ENCODE measurements around the gene HNRNPA2B1.
"Not testable (repeated sequence)": the region's sequence is repeated elsewhere in the genome, so short reads cannot be mapped to it uniquely, and the experiment has no call there.

Gene HNRNPA2B1

DNA sequence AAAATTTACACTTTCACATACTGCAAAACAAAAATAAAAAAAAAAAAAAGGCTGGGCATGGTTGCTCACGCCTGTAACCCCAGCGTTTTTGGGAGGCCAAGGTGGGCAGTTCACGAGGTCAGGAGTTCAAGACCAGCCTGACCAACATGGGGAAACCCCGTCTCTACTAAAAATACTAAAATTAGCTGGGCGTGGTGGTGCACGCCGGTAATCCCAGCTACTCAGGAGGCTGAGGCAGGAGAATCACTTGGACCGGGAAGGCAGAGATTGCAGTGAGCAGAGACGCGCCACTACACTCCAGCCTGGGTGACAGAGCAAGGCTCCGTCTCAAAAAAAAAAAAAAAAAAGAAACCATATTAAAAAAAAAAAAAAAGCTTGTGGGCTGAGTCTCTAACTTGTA, 5.8 kb downstream of the HNRNPA2B1 start:
- H3K27me3 Mint-ChIP-seq; H3K9me3 Mint-ChIP-seq; DNase-seq (ENCODE audit: low spot score in 2 of 2); ATAC-seq (replicated peaks; ENCODE audit: extremely low read depth, poor library complexity, severe bottlenecking): not testable (repeated sequence)
- Mint-ChIP-seq H3K27ac (ENCODE audit: low read depth) (peak overlapping the region; percentile 92), H3K4me3 (peak overlapping the region; percentile 100), H3K4me1 (peaks cover 82% of the 10 kb centered on the region), H3K36me3 (ENCODE audit: insufficient read depth) (peaks cover 98% of the 10 kb centered on the region)

DNA sequence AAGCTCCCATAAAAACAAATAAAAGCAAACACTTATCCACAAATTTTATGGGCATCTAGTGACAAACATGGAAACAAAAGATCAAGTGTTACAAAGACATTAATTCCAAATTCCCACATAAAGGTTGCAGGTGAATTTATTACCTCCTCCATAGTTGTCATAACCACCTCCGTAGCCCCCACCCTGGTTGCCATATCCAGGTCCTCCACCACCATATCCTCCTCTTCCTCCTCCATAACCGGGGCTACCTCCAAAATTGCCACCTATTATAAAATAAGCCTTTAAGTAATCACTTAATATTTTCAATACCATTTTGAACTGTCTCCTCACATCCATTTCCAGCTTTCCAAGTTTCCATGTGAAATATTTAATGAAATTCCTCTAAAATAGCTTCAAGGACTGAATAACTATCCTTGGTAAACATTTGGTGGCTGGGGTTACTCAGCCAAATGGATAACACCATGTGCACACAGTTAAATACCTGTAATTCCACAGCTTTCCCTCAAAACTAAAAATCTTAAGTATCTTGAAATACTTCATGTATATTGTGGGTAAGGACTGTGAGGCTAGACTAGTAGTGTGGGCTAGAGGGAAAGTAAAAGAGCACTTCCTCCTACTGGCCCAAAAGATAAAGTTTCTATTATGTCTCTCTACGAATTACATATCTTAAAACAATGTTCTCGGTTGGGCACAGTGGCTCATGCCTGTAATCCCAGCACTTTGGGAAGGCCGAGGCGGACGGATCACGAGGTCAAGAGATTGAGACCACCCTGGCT, 6.9 kb downstream of the HNRNPA2B1 start:
- Mint-ChIP-seq H3K9me3 (no peaks in the 10 kb centered on the region), H3K27me3 (no peaks in the 10 kb centered on the region), H3K4me1 (peaks cover 79% of the 10 kb centered on the region), H3K36me3 (ENCODE audit: insufficient read depth) (peaks cover 98% of the 10 kb centered on the region), H3K4me3 (peak overlapping the region; percentile 100), H3K27ac (ENCODE audit: low read depth) (peak overlapping the region; percentile 92)
- peak; percentile 38 for ATAC-seq (replicated peaks; ENCODE audit: extremely low read depth, poor library complexity, severe bottlenecking)
- DNase-seq (ENCODE audit: low spot score in 2 of 2), result no peak

DNA sequence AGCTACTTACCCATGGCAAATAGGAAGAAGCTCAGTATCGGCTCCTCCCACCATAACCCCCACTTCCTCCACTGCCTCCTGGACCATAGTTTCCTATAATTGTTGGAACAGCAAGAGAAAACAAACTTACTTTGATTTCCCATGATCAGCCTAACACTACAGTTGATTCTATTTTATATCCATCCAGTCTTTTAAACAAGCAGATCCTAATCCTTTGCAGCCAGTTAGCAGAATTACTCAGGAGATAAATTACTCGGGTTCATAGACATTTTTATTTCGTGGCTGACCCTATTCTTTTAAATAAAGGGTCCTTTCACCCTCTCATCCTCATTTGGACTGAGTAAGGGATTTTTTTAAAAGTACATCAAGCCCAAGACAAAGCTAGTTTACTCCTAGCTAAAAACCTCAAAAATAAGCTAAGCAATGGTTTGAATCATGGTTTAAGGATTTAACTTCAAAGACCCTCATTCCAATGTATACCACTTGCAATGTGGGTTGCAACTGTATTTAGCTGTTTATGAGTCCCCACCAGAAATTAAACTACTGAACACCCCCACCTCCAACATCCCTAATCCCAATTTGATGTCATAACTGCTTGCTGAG, 8.0 kb downstream of the HNRNPA2B1 start:
- no peak for ATAC-seq (replicated peaks; ENCODE audit: extremely low read depth, poor library complexity, severe bottlenecking)
- H3K27ac Mint-ChIP-seq (ENCODE audit: low read depth), result peak overlapping the region; percentile 92
- DNase-seq (ENCODE audit: low spot score in 2 of 2), result no peak
- peaks cover 99% of the 10 kb centered on the region for H3K36me3 Mint-ChIP-seq (ENCODE audit: insufficient read depth)
- H3K9me3 Mint-ChIP-seq, result no peaks in the 10 kb centered on the region
- H3K4me1 Mint-ChIP-seq, result peaks cover 88% of the 10 kb centered on the region
- H3K27me3 Mint-ChIP-seq, result no peaks in the 10 kb centered on the region
- H3K4me3 Mint-ChIP-seq, result peak overlapping the region; percentile 100

DNA sequence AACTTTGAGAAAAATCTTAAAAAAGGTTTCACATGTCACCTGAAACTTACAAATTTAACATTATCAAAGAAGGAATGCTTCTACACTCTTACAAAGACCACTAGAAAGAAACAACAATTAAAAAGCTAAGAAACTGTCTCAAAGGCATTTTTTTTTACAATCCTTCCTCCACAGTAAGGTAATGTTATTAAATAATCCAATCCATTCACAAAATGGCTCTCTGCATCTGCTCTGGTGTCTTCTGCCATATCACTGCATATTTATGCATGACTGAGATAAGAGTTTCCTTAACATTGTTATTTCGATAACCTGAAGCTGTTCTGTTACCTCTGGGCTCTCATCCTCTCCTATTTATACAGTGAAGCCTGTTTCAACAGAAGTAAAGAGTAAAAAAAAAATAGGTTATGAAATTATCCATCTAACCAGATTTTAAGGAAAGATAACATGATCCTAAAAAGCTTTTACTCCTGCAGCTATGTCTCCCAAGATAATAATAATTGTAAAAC, 8.5 kb downstream of the HNRNPA2B1 start:
- peak overlapping the region; percentile 100 for H3K4me3 Mint-ChIP-seq
- no peaks in the 10 kb centered on the region for H3K27me3 Mint-ChIP-seq
- ATAC-seq (replicated peaks; ENCODE audit: extremely low read depth, poor library complexity, severe bottlenecking) (no peak), DNase-seq (ENCODE audit: low spot score in 2 of 2) (no peak)
- H3K27ac Mint-ChIP-seq (ENCODE audit: low read depth), result peak overlapping the region; percentile 92
- peaks cover 88% of the 10 kb centered on the region for H3K4me1 Mint-ChIP-seq
- H3K9me3 Mint-ChIP-seq, result no peaks in the 10 kb centered on the region
- peaks cover 99% of the 10 kb centered on the region for H3K36me3 Mint-ChIP-seq (ENCODE audit: insufficient read depth)

DNA sequence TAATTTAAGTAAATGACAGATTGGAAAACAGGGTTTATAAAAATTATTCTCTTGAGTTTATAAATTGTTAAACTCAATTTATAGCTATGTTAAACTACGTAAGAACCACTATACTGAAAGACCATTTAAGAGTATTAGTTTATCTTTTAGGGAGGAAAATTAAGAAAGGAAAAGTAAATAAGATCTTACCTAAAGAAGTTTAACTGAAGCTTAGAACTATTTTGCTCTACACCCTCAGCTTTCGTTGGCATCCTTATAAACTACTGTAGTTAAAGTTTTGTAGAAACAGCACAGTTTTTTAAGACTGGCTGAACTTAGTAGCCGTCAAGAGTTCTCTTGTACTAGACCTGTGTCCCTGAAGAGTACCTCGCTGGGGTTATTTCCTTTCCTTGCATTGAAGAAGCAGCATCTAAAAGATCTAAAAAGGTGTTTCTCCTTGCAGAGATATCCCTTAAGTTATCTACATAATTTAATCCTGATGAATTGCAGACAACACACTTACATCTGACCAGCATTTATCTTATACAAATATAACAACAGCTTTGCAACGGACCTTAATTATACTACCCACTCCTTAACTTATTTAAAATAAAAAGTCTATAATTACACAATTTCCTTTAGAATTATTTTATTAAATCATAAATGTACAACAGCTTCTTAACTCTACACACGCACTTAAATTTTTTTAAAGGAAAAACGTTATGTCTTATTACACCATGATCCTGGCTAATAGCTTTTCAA, 9.1 kb downstream of the HNRNPA2B1 start:
- ATAC-seq (replicated peaks; ENCODE audit: extremely low read depth, poor library complexity, severe bottlenecking) (no peak), DNase-seq (ENCODE audit: low spot score in 2 of 2) (no peak)
- Mint-ChIP-seq H3K4me3 (peak overlapping the region; percentile 100), H3K4me1 (peaks cover 88% of the 10 kb centered on the region), H3K9me3 (no peaks in the 10 kb centered on the region), H3K36me3 (ENCODE audit: insufficient read depth) (peaks cover 96% of the 10 kb centered on the region), H3K27me3 (no peaks in the 10 kb centered on the region), H3K27ac (ENCODE audit: low read depth) (peak overlapping the region; percentile 92)

DNA sequence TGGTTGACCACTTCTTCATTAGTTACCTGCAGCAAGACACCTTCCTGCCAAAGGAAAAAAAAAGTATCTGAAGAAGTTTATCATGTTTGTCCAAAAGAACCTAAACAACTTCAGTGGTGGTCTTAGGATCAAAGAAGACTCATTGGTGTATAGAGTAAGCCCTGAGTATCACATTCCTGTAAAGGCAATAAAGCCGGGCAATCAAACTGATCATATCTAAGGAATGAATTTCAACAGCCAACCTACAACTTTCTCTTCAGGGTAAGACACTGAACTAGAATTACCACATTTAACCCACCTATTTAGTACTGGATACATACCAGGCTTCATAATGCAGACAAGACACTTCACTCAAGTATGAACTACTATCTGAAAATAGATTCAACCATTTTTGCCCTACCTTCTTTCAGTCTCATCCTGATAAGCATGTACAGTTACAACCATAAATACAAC, 10.1 kb downstream of the HNRNPA2B1 start:
- Mint-ChIP-seq H3K4me3 (peak overlapping the region; percentile 2), H3K9me3 (no peaks in the 10 kb centered on the region), H3K27me3 (no peaks in the 10 kb centered on the region), H3K27ac (ENCODE audit: low read depth) (peak overlapping the region; percentile 29), H3K4me1 (peaks cover 87% of the 10 kb centered on the region), H3K36me3 (ENCODE audit: insufficient read depth) (peaks cover 89% of the 10 kb centered on the region)
- no peak for DNase-seq (ENCODE audit: low spot score in 2 of 2)
- ATAC-seq (replicated peaks; ENCODE audit: extremely low read depth, poor library complexity, severe bottlenecking), result no peak

DNA sequence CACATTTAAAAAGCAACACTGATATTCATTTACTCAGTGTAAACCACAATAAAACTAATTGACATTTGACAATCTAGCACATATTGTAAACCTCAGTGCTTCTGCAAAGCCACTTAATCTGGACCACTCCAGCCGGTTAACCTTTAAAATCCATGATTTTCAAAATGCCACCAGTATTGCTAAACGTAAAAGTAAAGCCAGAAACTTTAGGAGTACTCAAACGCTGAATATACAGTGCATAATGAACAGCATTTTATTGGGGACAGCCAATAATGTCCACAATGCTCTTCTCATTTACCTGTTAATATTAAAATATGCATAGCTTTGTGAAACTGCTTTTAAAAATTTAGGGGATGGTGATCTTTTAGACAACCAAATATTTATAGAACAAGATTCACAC, 10.8 kb downstream of the HNRNPA2B1 start:
- H3K4me1 Mint-ChIP-seq, result peaks cover 88% of the 10 kb centered on the region
- peak overlapping the region; percentile 68 for H3K27ac Mint-ChIP-seq (ENCODE audit: low read depth)
- no peak for DNase-seq (ENCODE audit: low spot score in 2 of 2)
- ATAC-seq (replicated peaks; ENCODE audit: extremely low read depth, poor library complexity, severe bottlenecking), result no peak
- peaks cover 86% of the 10 kb centered on the region for H3K36me3 Mint-ChIP-seq (ENCODE audit: insufficient read depth)
- no peaks in the 10 kb centered on the region for H3K9me3 Mint-ChIP-seq
- no peaks in the 10 kb centered on the region for H3K27me3 Mint-ChIP-seq
- H3K4me3 Mint-ChIP-seq, result no peak overlapping the region

DNA sequence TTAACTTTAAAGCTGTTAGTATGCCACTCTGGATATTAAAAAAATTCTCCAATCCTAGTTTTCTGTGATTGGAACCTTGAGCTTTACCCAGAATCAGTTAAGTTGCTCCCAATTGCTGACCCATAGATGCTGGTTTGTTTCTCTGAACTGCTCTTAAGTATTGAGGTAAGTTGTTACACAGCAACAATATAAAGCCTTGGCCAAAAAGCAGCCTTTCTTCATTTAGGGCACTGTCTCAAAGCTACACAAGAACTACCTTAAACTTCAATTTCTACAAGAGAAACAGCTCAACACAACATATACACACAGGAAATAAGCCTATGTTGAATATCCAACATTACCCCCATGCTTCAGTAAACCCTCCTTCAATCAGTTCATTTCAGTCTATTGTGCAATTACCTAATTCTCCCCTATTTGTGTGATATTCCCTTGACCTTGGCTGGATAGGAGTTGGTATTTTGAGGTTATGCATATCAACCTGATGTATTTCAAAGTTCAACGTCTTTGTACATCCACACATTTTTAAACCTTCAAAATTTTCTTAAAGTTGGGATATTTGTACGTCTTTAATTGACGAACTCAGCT, 11.5 kb downstream of the HNRNPA2B1 start:
- peaks cover 88% of the 10 kb centered on the region for H3K4me1 Mint-ChIP-seq
- no peak for DNase-seq (ENCODE audit: low spot score in 2 of 2)
- peak overlapping the region; percentile 68 for H3K27ac Mint-ChIP-seq (ENCODE audit: low read depth)
- H3K36me3 Mint-ChIP-seq (ENCODE audit: insufficient read depth), result peaks cover 81% of the 10 kb centered on the region
- no peaks in the 10 kb centered on the region for H3K27me3 Mint-ChIP-seq
- H3K4me3 Mint-ChIP-seq, result no peak overlapping the region
- no peaks in the 10 kb centered on the region for H3K9me3 Mint-ChIP-seq
- ATAC-seq (replicated peaks; ENCODE audit: extremely low read depth, poor library complexity, severe bottlenecking), result no peak

DNA sequence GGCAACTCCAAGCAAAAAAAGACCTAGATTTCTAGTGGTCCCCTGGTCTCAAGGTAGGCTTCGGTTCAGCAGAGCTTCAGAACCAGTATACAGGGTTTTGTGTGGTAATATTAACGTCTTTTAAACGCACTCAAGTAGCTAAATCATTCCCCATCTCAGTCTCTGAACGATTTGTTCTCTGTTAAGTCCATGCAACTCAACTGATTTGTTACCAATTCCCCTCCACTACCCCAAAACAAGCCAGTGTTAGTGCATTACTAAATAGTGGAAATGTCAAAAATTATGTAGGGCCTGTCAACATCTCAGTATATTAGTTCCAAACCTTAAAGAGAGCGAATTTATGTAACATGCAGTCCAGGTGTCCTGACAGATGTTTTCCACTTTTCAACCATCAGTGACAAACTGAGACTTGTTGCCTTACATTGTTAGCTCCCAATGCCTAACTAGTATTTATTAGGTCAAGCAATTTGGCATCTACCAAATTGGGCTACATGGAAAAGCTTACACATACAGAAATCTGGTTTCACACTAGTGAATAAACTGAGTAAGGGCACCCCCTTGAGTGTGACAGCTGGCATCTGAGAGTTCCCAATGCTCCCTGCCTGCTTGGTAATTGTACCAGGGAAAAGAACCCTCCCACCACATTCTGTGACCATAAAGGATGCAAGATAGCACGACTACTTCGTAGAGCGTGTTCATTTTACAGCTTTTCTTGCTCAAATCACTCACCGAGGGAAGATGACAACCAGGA, 12.2 kb downstream of the HNRNPA2B1 start:
- Mint-ChIP-seq H3K27me3 (no peaks in the 10 kb centered on the region), H3K4me1 (peaks cover 87% of the 10 kb centered on the region), H3K36me3 (ENCODE audit: insufficient read depth) (peaks cover 76% of the 10 kb centered on the region), H3K9me3 (no peaks in the 10 kb centered on the region), H3K27ac (ENCODE audit: low read depth) (peak overlapping the region; percentile 68), H3K4me3 (peak overlapping the region; percentile 7)
- DNase-seq (ENCODE audit: low spot score in 2 of 2), result no peak
- ATAC-seq (replicated peaks; ENCODE audit: extremely low read depth, poor library complexity, severe bottlenecking), result no peak

DNA sequence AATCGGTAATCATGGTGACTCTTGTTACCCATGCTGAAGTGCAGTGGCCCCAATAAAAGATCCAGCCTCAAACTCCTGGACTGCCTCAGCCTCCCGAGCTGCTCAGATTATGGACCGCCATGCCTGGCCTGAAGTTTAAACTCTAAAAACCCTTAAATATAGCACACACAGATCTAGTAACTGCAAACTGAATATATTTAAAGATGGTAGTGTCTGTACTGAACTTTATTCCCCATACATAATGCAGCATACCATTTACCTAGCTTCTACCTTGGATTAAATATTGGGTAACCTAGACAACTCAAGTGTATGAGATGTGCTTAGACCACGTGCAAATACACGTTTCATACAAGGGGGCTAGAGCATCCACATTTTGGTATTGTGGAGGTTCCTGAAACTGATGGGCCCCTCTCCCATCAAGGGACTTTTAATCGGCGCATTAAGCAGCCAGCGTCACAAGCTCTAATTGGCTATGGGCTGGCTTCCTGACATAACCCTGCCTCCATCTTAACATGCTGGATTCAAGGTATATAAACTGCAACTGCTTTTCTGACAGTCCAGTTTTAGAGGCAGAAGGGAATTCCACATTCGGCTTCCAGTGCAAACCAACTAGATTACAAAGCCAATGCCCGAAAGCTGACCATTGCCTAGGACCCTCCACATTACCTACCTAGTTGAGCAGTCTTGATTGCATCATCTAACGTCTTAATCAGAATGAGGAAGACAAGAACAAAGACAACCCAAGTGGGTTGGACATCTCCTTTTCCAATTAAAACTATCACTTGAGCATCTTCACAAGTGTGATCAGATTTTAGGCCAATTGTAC, 13.0 kb downstream of the HNRNPA2B1 start:
- peak overlapping the region; percentile 7 for H3K4me3 Mint-ChIP-seq
- DNase-seq (ENCODE audit: low spot score in 2 of 2) (no peak), ATAC-seq (replicated peaks; ENCODE audit: extremely low read depth, poor library complexity, severe bottlenecking) (no peak)
- H3K4me1 Mint-ChIP-seq, result peaks cover 79% of the 10 kb centered on the region
- H3K36me3 Mint-ChIP-seq (ENCODE audit: insufficient read depth), result peaks cover 69% of the 10 kb centered on the region
- H3K27ac Mint-ChIP-seq (ENCODE audit: low read depth), result peak overlapping the region; percentile 68
- no peaks in the 10 kb centered on the region for H3K27me3 Mint-ChIP-seq
- no peaks in the 10 kb centered on the region for H3K9me3 Mint-ChIP-seq
